Nephron (organoid): Measurements from ENCODE around the gene FOXK1.

Source experiments
- H3K27ac Mint-ChIP-seq, 3 experiments: 2 replicates each; pipeline ENCODE4 v1.8.0; 2020; ENCODE audit warnings: mixed read lengths in 3 of 3, mild to moderate bottlenecking in 2 of 3, moderate library complexity in 1 of 3
- H3K27me3 Mint-ChIP-seq: 2 replicates; pipeline ENCODE4 v1.8.0; 2021; ENCODE audit warnings: low read depth, mild to moderate bottlenecking, moderate library complexity, mixed read lengths
- H3K36me3 Mint-ChIP-seq: 2 replicates; pipeline ENCODE4 v1.8.0; 2020; ENCODE audit warnings: low read depth, mixed read lengths
- H3K4me1 Mint-ChIP-seq: 2 replicates; pipeline ENCODE4 v1.8.0; 2020; ENCODE audit warnings: mixed read lengths
- H3K4me3 Mint-ChIP-seq, 3 experiments: 2 replicates each; pipeline ENCODE4 v1.8.0; 2020; ENCODE audit warnings: mild to moderate bottlenecking in 3 of 3, mixed read lengths in 3 of 3, moderate library complexity in 2 of 3
- H3K9me3 Mint-ChIP-seq: 2 replicates; pipeline ENCODE4 v1.8.0; 2020; ENCODE audit warnings: mixed read lengths
- CTCF ChIP-seq, 3 experiments: fragments of 200-600 bp; sonication (generic); IDR thresholded peaks; one replicate each; pipeline ENCODE4 v1.5.0; 2021; ENCODE audit warnings: antibody characterized with exemption in 3 of 3; ENCODE audit not compliant: unreplicated experiment in 3 of 3

Gene FOXK1

GRCh38 chr7:4758111-4758510 is 76.0 kb downstream of the FOXK1 start:
- Mint-ChIP-seq H3K4me3 (no peak overlapping the region), H3K27me3 (no peaks in the 10 kb centered on the region), H3K4me1 (no peaks in the 10 kb centered on the region), H3K9me3 (no peaks in the 10 kb centered on the region), H3K36me3 (peaks cover 38% of the 10 kb centered on the region), H3K27ac (no peak overlapping the region)
- TF ChIP-seq CTCF (IDR thresholded peaks at IDR 0.05; ENCODE audit: unreplicated experiment in 3 of 3) = no peak

GRCh38 chr7:4758791-4759190 is 76.7 kb downstream of the FOXK1 start:
- Mint-ChIP-seq H3K4me1 (no peaks in the 10 kb centered on the region), H3K4me3 (no peak overlapping the region), H3K36me3 (peaks cover 41% of the 10 kb centered on the region), H3K27ac (no peak overlapping the region), H3K9me3 (no peaks in the 10 kb centered on the region), H3K27me3 (no peaks in the 10 kb centered on the region)
- TF ChIP-seq CTCF (IDR thresholded peaks at IDR 0.05; ENCODE audit: unreplicated experiment in 3 of 3) = no peak

GRCh38 chr7:4759211-4759610 is 77.1 kb downstream of the FOXK1 start:
- H3K4me1 Mint-ChIP-seq = no peaks in the 10 kb centered on the region
- H3K27ac Mint-ChIP-seq = no peak overlapping the region
- H3K9me3 Mint-ChIP-seq = no peaks in the 10 kb centered on the region
- no peaks in the 10 kb centered on the region for H3K27me3 Mint-ChIP-seq
- no peak overlapping the region for H3K4me3 Mint-ChIP-seq
- no peak for TF ChIP-seq CTCF (IDR thresholded peaks at IDR 0.05; ENCODE audit: unreplicated experiment in 3 of 3)
- peaks cover 41% of the 10 kb centered on the region for H3K36me3 Mint-ChIP-seq

GRCh38 chr7:4760952-4761351 is 78.9 kb downstream of the FOXK1 start:
- no peaks in the 10 kb centered on the region for H3K27me3 Mint-ChIP-seq
- no peaks in the 10 kb centered on the region for H3K9me3 Mint-ChIP-seq
- H3K27ac Mint-ChIP-seq = no peak overlapping the region
- no peaks in the 10 kb centered on the region for H3K4me1 Mint-ChIP-seq
- H3K4me3 Mint-ChIP-seq = no peak overlapping the region
- peaks cover 34% of the 10 kb centered on the region for H3K36me3 Mint-ChIP-seq
- TF ChIP-seq CTCF (IDR thresholded peaks at IDR 0.05; ENCODE audit: unreplicated experiment in 3 of 3) = no peak

- Mint-ChIP-seq H3K27me3 (no peaks in the 10 kb centered on the region), H3K36me3 (peaks cover 38% of the 10 kb centered on the region), H3K4me3 (no peak overlapping the region)
These were observed 80.3 kb downstream of the FOXK1 start for GRCh38 chr7:4762121-4763055.

More at GRCh38 chr7:4762121-4763055, 80.3 kb downstream of the FOXK1 start:
- H3K9me3 Mint-ChIP-seq = no peaks in the 10 kb centered on the region
- no peak for TF ChIP-seq CTCF (IDR thresholded peaks at IDR 0.05; ENCODE audit: unreplicated experiment in 3 of 3)
- no peaks in the 10 kb centered on the region for H3K4me1 Mint-ChIP-seq
- H3K27ac Mint-ChIP-seq = no peak overlapping the region
